ENCODE data around the gene NUP85. TPM values are rescaled to one million over a fixed set of nuclear protein-coding genes. Genes with fewer than 3 reads are reported as not detected.
"Not testable (repeated sequence)": the region's sequence is repeated elsewhere in the genome, so short reads cannot be mapped to it uniquely, and the experiment has no call there.

NUP85 gene
- total RNA-seq, 2 donors from 2014 or later = 143 to 161 TPM

GRCh38 chr17:75182569-75183436, 22.7 kb upstream of the NUP85 start, which contains the start of gene SUMO2:
TSS of gene SUMO2 (minus strand) at chr17:75182959. CDS start at chr17:75182834, 125 bp downstream.
- ATAC-seq (replicated peaks) = peak; percentile 85
- Mint-ChIP-seq H3K4me1 (peaks cover 21% of the 10 kb centered on the region), H3K9me3 (no peaks in the 10 kb centered on the region), H3K27me3 (no peaks in the 10 kb centered on the region), H3K27ac (peak within 1 kb of the TSS; percentile 90), H3K36me3 (ENCODE audit: low read depth) (peaks cover 57% of the 10 kb centered on the region), H3K4me3 (peak within 1 kb of the TSS; percentile 93)

- Mint-ChIP-seq H3K4me1 (peaks cover 24% of the 10 kb centered on the region), H3K36me3 (ENCODE audit: low read depth) (peaks cover 43% of the 10 kb centered on the region), H3K9me3 (no peaks in the 10 kb centered on the region), H3K4me3 (peak overlapping the region; percentile 93), H3K27me3 (no peaks in the 10 kb centered on the region), H3K27ac (peak overlapping the region; percentile 86)
- ATAC-seq (replicated peaks) = no peak
These were observed 21.2 kb upstream of the NUP85 start for GRCh38 chr17:75183999-75184884.

GRCh38 chr17:75188614-75189013, 16.9 kb upstream of the NUP85 start:
- Mint-ChIP-seq H3K4me1 (peaks cover 17% of the 10 kb centered on the region), H3K36me3 (ENCODE audit: low read depth) (peaks cover 10% of the 10 kb centered on the region), H3K9me3 (no peaks in the 10 kb centered on the region), H3K27me3 (no peaks in the 10 kb centered on the region), H3K4me3 (peak overlapping the region; percentile 65), H3K27ac (peak overlapping the region; percentile 70)
- no peak for ATAC-seq (replicated peaks)

- Mint-ChIP-seq H3K36me3 (ENCODE audit: low read depth) (no peaks in the 10 kb centered on the region), H3K4me1 (peaks cover 6% of the 10 kb centered on the region), H3K9me3 (no peaks in the 10 kb centered on the region), H3K27ac (no peak overlapping the region), H3K27me3 (no peaks in the 10 kb centered on the region), H3K4me3 (no peak overlapping the region)
- ATAC-seq (replicated peaks) = no peak
These were observed 13.9 kb upstream of the NUP85 start for GRCh38 chr17:75191584-75191983.

GRCh38 chr17:75194879-75195278, 10.6 kb upstream of the NUP85 start:
- no peaks in the 10 kb centered on the region for H3K4me1 Mint-ChIP-seq
- H3K9me3 Mint-ChIP-seq = no peaks in the 10 kb centered on the region
- no peak for ATAC-seq (replicated peaks)

GRCh38 chr17:75199886-75200618, 5.4 kb upstream of the NUP85 start:
- ATAC-seq (replicated peaks) = no peak
- Mint-ChIP-seq H3K27me3 (no peaks in the 10 kb centered on the region), H3K9me3 (no peaks in the 10 kb centered on the region), H3K36me3 (ENCODE audit: low read depth) (no peaks in the 10 kb centered on the region), H3K27ac (peak overlapping the region; percentile 9), H3K4me3 (no peak overlapping the region), H3K4me1 (no peaks in the 10 kb centered on the region)

More at GRCh38 chr17:75194879-75195278, 10.6 kb upstream of the NUP85 start:
- H3K36me3 Mint-ChIP-seq (ENCODE audit: low read depth) = no peaks in the 10 kb centered on the region
- H3K27me3 Mint-ChIP-seq = no peaks in the 10 kb centered on the region
- no peak overlapping the region for H3K27ac Mint-ChIP-seq
- H3K4me3 Mint-ChIP-seq = no peak overlapping the region

GRCh38 chr17:75205793-75206163, 299 bp downstream of the NUP85 start:
- peaks cover 5% of the 10 kb centered on the region for H3K4me1 Mint-ChIP-seq
- no peaks in the 10 kb centered on the region for H3K9me3 Mint-ChIP-seq
- H3K4me3 Mint-ChIP-seq = peak overlapping the region; percentile 98
- peaks cover 44% of the 10 kb centered on the region for H3K36me3 Mint-ChIP-seq (ENCODE audit: low read depth)
- H3K27ac Mint-ChIP-seq = peak overlapping the region; percentile 99
- H3K27me3 Mint-ChIP-seq = no peaks in the 10 kb centered on the region
- ATAC-seq (replicated peaks) = peak; percentile 5

GRCh38 chr17:75207050-75207407, 1.6 kb downstream of the NUP85 start:
- not testable (repeated sequence) for ATAC-seq (replicated peaks); H3K27me3 Mint-ChIP-seq; H3K4me1 Mint-ChIP-seq; H3K9me3 Mint-ChIP-seq
- H3K36me3 Mint-ChIP-seq (ENCODE audit: low read depth) = peaks cover 56% of the 10 kb centered on the region
- peak overlapping the region; percentile 98 for H3K4me3 Mint-ChIP-seq
- H3K27ac Mint-ChIP-seq = peak overlapping the region; percentile 99

GRCh38 chr17:75207760-75208159, 2.3 kb downstream of the NUP85 start:
- Mint-ChIP-seq H3K9me3 (no peaks in the 10 kb centered on the region), H3K4me1 (peaks cover 9% of the 10 kb centered on the region), H3K27ac (no peak overlapping the region), H3K36me3 (ENCODE audit: low read depth) (peaks cover 64% of the 10 kb centered on the region), H3K4me3 (peak overlapping the region; percentile 98), H3K27me3 (no peaks in the 10 kb centered on the region)
- no peak for ATAC-seq (replicated peaks)

GRCh38 chr17:75208161-75208560, 2.7 kb downstream of the NUP85 start:
- ATAC-seq (replicated peaks) = no peak
- Mint-ChIP-seq H3K27ac (no peak overlapping the region), H3K36me3 (ENCODE audit: low read depth) (peaks cover 68% of the 10 kb centered on the region), H3K9me3 (no peaks in the 10 kb centered on the region), H3K4me1 (peaks cover 9% of the 10 kb centered on the region), H3K27me3 (no peaks in the 10 kb centered on the region), H3K4me3 (peak overlapping the region; percentile 98)

GRCh38 chr17:75209061-75209460, 3.6 kb downstream of the NUP85 start:
- H3K4me1 Mint-ChIP-seq = peaks cover 9% of the 10 kb centered on the region
- H3K27me3 Mint-ChIP-seq = no peaks in the 10 kb centered on the region
- no peaks in the 10 kb centered on the region for H3K9me3 Mint-ChIP-seq
- no peak for ATAC-seq (replicated peaks)
- H3K4me3 Mint-ChIP-seq = no peak overlapping the region
- peaks cover 77% of the 10 kb centered on the region for H3K36me3 Mint-ChIP-seq (ENCODE audit: low read depth)
- H3K27ac Mint-ChIP-seq = no peak overlapping the region

- ATAC-seq (replicated peaks) = no peak
- Mint-ChIP-seq H3K4me3 (no peak overlapping the region), H3K27me3 (no peaks in the 10 kb centered on the region), H3K36me3 (ENCODE audit: low read depth) (peaks cover 95% of the 10 kb centered on the region), H3K9me3 (no peaks in the 10 kb centered on the region), H3K27ac (no peak overlapping the region), H3K4me1 (peaks cover 8% of the 10 kb centered on the region)
These were observed 12.7 kb downstream of the NUP85 start for GRCh38 chr17:75218131-75218530.

- Mint-ChIP-seq H3K4me1 (peaks cover 8% of the 10 kb centered on the region), H3K4me3 (no peak overlapping the region), H3K27ac (no peak overlapping the region), H3K36me3 (ENCODE audit: low read depth) (peaks cover 95% of the 10 kb centered on the region), H3K9me3 (no peaks in the 10 kb centered on the region), H3K27me3 (no peaks in the 10 kb centered on the region)
- ATAC-seq (replicated peaks) = no peak
These were observed 14.3 kb downstream of the NUP85 start for GRCh38 chr17:75219815-75220214.

- Mint-ChIP-seq H3K27ac (no peak overlapping the region), H3K4me3 (no peak overlapping the region), H3K27me3 (no peaks in the 10 kb centered on the region), H3K36me3 (ENCODE audit: low read depth) (peaks cover 96% of the 10 kb centered on the region), H3K4me1 (peaks cover 4% of the 10 kb centered on the region), H3K9me3 (no peaks in the 10 kb centered on the region)
- no peak for ATAC-seq (replicated peaks)
These were observed 19.5 kb downstream of the NUP85 start for GRCh38 chr17:75225016-75225415.

Data from activated T-helper 17 cell treated with anti-CD3 and anti-CD28 coated beads, Interleukin-2, amount 50 U/mL, for 72 hours (primary cell).